Measurements from ENCODE around the gene PDGFD. TPM values are rescaled to one million over a fixed set of nuclear protein-coding genes. Genes with fewer than 3 reads are reported as not detected.

PDGFD gene
- total RNA-seq, 1 experiment from 2014 or later: 2.6 TPM

DNA sequence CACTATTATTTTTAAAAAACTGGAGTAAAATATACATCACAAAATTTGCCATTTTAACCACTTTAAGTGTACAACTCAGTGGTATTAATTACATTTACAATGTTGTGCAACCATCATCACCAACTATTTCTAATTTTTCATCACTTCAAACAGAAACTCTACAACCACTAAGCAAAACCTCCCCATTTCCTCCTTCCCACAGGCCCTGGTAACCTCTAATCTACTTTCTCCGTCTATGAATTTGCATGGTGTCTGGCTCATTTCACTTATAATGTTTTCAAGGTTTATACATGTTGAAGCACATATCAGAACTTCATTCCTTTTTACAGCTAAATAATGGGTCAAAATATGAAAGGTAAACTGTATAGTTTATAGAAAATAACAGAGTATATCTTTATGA, 103.1 kb downstream of the PDGFD start:
- DNase-seq (ENCODE audit: low spot score): no peak
- H3K27ac Mint-ChIP-seq: no peak overlapping the region
- POLR2A ChIA-PET: no interaction called here
- no peak for ATAC-seq
- no peaks in the 10 kb centered on the region for H3K36me3 Mint-ChIP-seq
- H3K4me1 Mint-ChIP-seq: peaks cover 16% of the 10 kb centered on the region
- H3K9me3 Mint-ChIP-seq: no peaks in the 10 kb centered on the region
- H3K27me3 Mint-ChIP-seq (ENCODE audit: low read depth): no peaks in the 10 kb centered on the region
- H3K4me3 Mint-ChIP-seq: no peak overlapping the region
- CTCF ChIA-PET: no interaction called here
- TF ChIP-seq PRRX2 (CRISPR knock-in tag; IDR thresholded peaks at IDR 0.05): no peak
- TF ChIP-seq NR1H2 (CRISPR knock-in tag; IDR thresholded peaks at IDR 0.05): no peak
- TF ChIP-seq SMAD3 (CRISPR knock-in tag; IDR thresholded peaks at IDR 0.05; ENCODE audit: borderline replicate concordance): no peak
- TF ChIP-seq FOXK1 (CRISPR knock-in tag; IDR thresholded peaks at IDR 0.05): no peak
- TF ChIP-seq, protein P1, sequence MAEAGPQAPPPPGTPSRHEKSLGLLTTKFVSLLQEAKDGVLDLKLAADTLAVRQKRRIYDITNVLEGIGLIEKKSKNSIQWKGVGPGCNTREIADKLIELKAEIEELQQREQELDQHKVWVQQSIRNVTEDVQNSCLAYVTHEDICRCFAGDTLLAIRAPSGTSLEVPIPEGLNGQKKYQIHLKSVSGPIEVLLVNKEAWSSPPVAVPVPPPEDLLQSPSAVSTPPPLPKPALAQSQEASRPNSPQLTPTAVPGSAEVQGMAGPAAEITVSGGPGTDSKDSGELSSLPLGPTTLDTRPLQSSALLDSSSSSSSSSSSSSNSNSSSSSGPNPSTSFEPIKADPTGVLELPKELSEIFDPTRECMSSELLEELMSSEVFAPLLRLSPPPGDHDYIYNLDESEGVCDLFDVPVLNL (CRISPR knock-in tag; IDR thresholded peaks at IDR 0.05; ENCODE audit: borderline replicate concordance, low read depth): no peak
- TF ChIP-seq, protein P2, sequence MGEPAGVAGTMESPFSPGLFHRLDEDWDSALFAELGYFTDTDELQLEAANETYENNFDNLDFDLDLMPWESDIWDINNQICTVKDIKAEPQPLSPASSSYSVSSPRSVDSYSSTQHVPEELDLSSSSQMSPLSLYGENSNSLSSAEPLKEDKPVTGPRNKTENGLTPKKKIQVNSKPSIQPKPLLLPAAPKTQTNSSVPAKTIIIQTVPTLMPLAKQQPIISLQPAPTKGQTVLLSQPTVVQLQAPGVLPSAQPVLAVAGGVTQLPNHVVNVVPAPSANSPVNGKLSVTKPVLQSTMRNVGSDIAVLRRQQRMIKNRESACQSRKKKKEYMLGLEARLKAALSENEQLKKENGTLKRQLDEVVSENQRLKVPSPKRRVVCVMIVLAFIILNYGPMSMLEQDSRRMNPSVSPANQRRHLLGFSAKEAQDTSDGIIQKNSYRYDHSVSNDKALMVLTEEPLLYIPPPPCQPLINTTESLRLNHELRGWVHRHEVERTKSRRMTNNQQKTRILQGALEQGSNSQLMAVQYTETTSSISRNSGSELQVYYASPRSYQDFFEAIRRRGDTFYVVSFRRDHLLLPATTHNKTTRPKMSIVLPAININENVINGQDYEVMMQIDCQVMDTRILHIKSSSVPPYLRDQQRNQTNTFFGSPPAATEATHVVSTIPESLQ (CRISPR knock-in tag; IDR thresholded peaks at IDR 0.05): no peak
- no peak for TF ChIP-seq IRF2 (CRISPR knock-in tag; IDR thresholded peaks at IDR 0.05; ENCODE audit: borderline replicate concordance, low read depth)
- TF ChIP-seq, protein P3, sequence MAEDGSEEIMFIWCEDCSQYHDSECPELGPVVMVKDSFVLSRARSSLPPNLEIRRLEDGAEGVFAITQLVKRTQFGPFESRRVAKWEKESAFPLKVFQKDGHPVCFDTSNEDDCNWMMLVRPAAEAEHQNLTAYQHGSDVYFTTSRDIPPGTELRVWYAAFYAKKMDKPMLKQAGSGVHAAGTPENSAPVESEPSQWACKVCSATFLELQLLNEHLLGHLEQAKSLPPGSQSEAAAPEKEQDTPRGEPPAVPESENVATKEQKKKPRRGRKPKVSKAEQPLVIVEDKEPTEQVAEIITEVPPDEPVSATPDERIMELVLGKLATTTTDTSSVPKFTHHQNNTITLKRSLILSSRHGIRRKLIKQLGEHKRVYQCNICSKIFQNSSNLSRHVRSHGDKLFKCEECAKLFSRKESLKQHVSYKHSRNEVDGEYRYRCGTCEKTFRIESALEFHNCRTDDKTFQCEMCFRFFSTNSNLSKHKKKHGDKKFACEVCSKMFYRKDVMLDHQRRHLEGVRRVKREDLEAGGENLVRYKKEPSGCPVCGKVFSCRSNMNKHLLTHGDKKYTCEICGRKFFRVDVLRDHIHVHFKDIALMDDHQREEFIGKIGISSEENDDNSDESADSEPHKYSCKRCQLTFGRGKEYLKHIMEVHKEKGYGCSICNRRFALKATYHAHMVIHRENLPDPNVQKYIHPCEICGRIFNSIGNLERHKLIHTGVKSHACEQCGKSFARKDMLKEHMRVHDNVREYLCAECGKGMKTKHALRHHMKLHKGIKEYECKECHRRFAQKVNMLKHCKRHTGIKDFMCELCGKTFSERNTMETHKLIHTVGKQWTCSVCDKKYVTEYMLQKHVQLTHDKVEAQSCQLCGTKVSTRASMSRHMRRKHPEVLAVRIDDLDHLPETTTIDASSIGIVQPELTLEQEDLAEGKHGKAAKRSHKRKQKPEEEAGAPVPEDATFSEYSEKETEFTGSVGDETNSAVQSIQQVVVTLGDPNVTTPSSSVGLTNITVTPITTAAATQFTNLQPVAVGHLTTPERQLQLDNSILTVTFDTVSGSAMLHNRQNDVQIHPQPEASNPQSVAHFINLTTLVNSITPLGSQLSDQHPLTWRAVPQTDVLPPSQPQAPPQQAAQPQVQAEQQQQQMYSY (CRISPR knock-in tag; IDR thresholded peaks at IDR 0.05): no peak
- TF ChIP-seq ZNF263 (CRISPR knock-in tag; IDR thresholded peaks at IDR 0.05; ENCODE audit: low read depth): no peak
- no peak for TF ChIP-seq ZNF121 (CRISPR knock-in tag; IDR thresholded peaks at IDR 0.05)
- TF ChIP-seq JAZF1 (CRISPR knock-in tag; IDR thresholded peaks at IDR 0.05): no peak
- TF ChIP-seq, protein P4, sequence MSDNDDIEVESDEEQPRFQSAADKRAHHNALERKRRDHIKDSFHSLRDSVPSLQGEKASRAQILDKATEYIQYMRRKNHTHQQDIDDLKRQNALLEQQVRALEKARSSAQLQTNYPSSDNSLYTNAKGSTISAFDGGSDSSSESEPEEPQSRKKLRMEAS (CRISPR knock-in tag; IDR thresholded peaks at IDR 0.05): no peak
- TF ChIP-seq TP53 (CRISPR knock-in tag; IDR thresholded peaks at IDR 0.05): no peak
- TF ChIP-seq HMGA2 (CRISPR knock-in tag; IDR thresholded peaks at IDR 0.05): no peak
- TF ChIP-seq, protein P5, sequence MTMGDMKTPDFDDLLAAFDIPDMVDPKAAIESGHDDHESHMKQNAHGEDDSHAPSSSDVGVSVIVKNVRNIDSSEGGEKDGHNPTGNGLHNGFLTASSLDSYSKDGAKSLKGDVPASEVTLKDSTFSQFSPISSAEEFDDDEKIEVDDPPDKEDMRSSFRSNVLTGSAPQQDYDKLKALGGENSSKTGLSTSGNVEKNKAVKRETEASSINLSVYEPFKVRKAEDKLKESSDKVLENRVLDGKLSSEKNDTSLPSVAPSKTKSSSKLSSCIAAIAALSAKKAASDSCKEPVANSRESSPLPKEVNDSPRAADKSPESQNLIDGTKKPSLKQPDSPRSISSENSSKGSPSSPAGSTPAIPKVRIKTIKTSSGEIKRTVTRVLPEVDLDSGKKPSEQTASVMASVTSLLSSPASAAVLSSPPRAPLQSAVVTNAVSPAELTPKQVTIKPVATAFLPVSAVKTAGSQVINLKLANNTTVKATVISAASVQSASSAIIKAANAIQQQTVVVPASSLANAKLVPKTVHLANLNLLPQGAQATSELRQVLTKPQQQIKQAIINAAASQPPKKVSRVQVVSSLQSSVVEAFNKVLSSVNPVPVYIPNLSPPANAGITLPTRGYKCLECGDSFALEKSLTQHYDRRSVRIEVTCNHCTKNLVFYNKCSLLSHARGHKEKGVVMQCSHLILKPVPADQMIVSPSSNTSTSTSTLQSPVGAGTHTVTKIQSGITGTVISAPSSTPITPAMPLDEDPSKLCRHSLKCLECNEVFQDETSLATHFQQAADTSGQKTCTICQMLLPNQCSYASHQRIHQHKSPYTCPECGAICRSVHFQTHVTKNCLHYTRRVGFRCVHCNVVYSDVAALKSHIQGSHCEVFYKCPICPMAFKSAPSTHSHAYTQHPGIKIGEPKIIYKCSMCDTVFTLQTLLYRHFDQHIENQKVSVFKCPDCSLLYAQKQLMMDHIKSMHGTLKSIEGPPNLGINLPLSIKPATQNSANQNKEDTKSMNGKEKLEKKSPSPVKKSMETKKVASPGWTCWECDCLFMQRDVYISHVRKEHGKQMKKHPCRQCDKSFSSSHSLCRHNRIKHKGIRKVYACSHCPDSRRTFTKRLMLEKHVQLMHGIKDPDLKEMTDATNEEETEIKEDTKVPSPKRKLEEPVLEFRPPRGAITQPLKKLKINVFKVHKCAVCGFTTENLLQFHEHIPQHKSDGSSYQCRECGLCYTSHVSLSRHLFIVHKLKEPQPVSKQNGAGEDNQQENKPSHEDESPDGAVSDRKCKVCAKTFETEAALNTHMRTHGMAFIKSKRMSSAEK (CRISPR knock-in tag; IDR thresholded peaks at IDR 0.05; ENCODE audit: borderline replicate concordance): no peak
- TF ChIP-seq ZNF396 (CRISPR knock-in tag; IDR thresholded peaks at IDR 0.05; ENCODE audit: borderline replicate concordance): no peak
- TF ChIP-seq, protein P6, sequence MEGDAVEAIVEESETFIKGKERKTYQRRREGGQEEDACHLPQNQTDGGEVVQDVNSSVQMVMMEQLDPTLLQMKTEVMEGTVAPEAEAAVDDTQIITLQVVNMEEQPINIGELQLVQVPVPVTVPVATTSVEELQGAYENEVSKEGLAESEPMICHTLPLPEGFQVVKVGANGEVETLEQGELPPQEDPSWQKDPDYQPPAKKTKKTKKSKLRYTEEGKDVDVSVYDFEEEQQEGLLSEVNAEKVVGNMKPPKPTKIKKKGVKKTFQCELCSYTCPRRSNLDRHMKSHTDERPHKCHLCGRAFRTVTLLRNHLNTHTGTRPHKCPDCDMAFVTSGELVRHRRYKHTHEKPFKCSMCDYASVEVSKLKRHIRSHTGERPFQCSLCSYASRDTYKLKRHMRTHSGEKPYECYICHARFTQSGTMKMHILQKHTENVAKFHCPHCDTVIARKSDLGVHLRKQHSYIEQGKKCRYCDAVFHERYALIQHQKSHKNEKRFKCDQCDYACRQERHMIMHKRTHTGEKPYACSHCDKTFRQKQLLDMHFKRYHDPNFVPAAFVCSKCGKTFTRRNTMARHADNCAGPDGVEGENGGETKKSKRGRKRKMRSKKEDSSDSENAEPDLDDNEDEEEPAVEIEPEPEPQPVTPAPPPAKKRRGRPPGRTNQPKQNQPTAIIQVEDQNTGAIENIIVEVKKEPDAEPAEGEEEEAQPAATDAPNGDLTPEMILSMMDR (IDR thresholded peaks at IDR 0.05): no peak

All from WTC11 (cell line).